ENCODE results near the gene SLC35E1. TPM values are rescaled to one million over a fixed set of nuclear protein-coding genes. Genes with fewer than 3 reads are reported as not detected.
A peak's percentile ranks its signal among the peaks of the same experiment; 100 is the strongest.

The SLC35E1 gene
- total RNA-seq, 1 experiment from 2014 or later, result 49.1 TPM

- TF ChIP-seq ZNF274 (IDR thresholded peaks at IDR 0.05; ENCODE audit: low read depth, low read length) (no peak), ATF3 (IDR thresholded peaks at IDR 0.05) (no peak), SIN3A (IDR thresholded peaks at IDR 0.05; ENCODE audit: low read depth) (peak; percentile 78), CBX3 (IDR thresholded peaks at IDR 0.05; ENCODE audit: low read depth) (no peak)
These were observed 29.9 kb downstream of the SLC35E1 start, which contains the start of gene CHERP (continued) for GRCh38 chr19:16542045-16542909.

- intact Hi-C loops (cut with micrococcal nuclease), result no loop called here
- Histone ChIP-seq H3K9me3 (ENCODE audit: control insufficient read depth in 1 of 2, insufficient read depth in 1 of 2, low read depth in 1 of 2, low read length in 2 of 2) (no peaks in the 10 kb centered on the region), H4K20me1 (ENCODE audit: insufficient read depth) (peaks cover 23% of the 10 kb centered on the region; the same call in 1 of the 2 replicates), H3K27me3 (ENCODE audit: insufficient read depth, low read length) (no peaks in the 10 kb centered on the region), H3K79me2 (ENCODE audit: insufficient read depth, low read length) (peaks cover 80% of the 10 kb centered on the region), H3K4me3 (replicated peaks in 1 of 2; ENCODE audit: low read depth in 1 of 2, low read length in 2 of 2) (peak overlapping the region; percentile 97 to 100), H3K4me2 (ENCODE audit: low read length) (peak overlapping the region; percentile 94), H3K9ac (ENCODE audit: low read length) (peak overlapping the region; percentile 96), H3K36me3 (ENCODE audit: control insufficient read depth in 1 of 2, insufficient read depth in 2 of 2, low read length in 2 of 2) (peaks cover 10 to 38% of the 10 kb centered on the region in 2 experiments), H3K4me1 (ENCODE audit: control insufficient read depth in 1 of 2, insufficient read depth in 2 of 2, low read length in 2 of 2) (peaks cover 9 to 17% of the 10 kb centered on the region in 2 experiments), H2AFZ (ENCODE audit: low read depth, low read length, poor library complexity, severe bottlenecking) (no peak overlapping the region), H3K27ac (ENCODE audit: low read depth, low read length) (peak overlapping the region; percentile 83), H3K9me2 (ENCODE audit: insufficient read depth) (no peaks in the 10 kb centered on the region)
- DNase-seq (ENCODE audit: low read depth, low spot score) (no peak), ATAC-seq (0 out of 2 replicates have a peak, but pooled peaks have one; percentile 2)
- ChIA-PET RAD21 (ENCODE audit: low non-redundant PET in 1 of 2, low total read pairs in 2 of 2, uncharacterized antibody in 2 of 2, unreplicated experiment in 2 of 2) (no interaction called here), CTCF (no interaction called here), POLR2A (no interaction called here)
- BruUV-seq (replicated peaks), result TSS peak; percentile 83
- TF ChIP-seq CEBPB (IDR thresholded peaks at IDR 0.05; ENCODE audit: low read depth), result no peak
- no peak for TF ChIP-seq ATF3 (IDR thresholded peaks at IDR 0.05)
- no peak for TF ChIP-seq EZH2phosphoT487 (IDR thresholded peaks at IDR 0.05; ENCODE audit: borderline replicate concordance)
- TF ChIP-seq TCF7L2 (IDR thresholded peaks at IDR 0.05; ENCODE audit: borderline replicate concordance, extremely low read depth, insufficient read depth, insufficient read length), result no peak
- no peak for TF ChIP-seq ZNF274 (IDR thresholded peaks at IDR 0.05; ENCODE audit: low read depth, low read length)
- TF ChIP-seq SRF (IDR thresholded peaks at IDR 0.05; ENCODE audit: low read depth), result no peak
- TF ChIP-seq YY1 (IDR thresholded peaks at IDR 0.05; ENCODE audit: extremely low read depth, insufficient replicate concordance, low read depth, low read length), result no peak
- TF ChIP-seq POLR2A (IDR thresholded peaks at IDR 0.05; ENCODE audit: borderline replicate concordance, extremely low read depth, insufficient read depth, insufficient read length), result no peak
- no peak for TF ChIP-seq FOSL1 (IDR thresholded peaks at IDR 0.05; ENCODE audit: low read depth)
- TF ChIP-seq CTCF (IDR thresholded peaks at IDR 0.05 in 2 of 3, conservative IDR thresholded peaks at IDR 0.05 in 1 of 3; ENCODE audit: borderline replicate concordance in 1 of 3, insufficient read depth in 1 of 3, low read depth in 2 of 3, low read length in 2 of 3), result no peak
- no peak for TF ChIP-seq CBX3 (IDR thresholded peaks at IDR 0.05; ENCODE audit: low read depth)
- no peak for TF ChIP-seq ZBTB33 (IDR thresholded peaks at IDR 0.05; ENCODE audit: extremely low read depth, insufficient replicate concordance, low read length)
- no peak for TF ChIP-seq SIN3A (IDR thresholded peaks at IDR 0.05; ENCODE audit: low read depth)
- no peak for TF ChIP-seq EGR1 (IDR thresholded peaks at IDR 0.05; ENCODE audit: low read depth)
- TF ChIP-seq EZH2 (IDR thresholded peaks at IDR 0.05), result no peak
- TF ChIP-seq POLR2AphosphoS5 (IDR thresholded peaks at IDR 0.05; ENCODE audit: low read depth, low read length), result no peak
- no peak for TF ChIP-seq MAX (IDR thresholded peaks at IDR 0.05)
These were observed 30.6 kb downstream of the SLC35E1 start for GRCh38 chr19:16541526-16542044.
